GM19025 (cell line): ENCODE measurements around the gene PHOSPHO1.
"Not testable (repeated sequence)": the region's sequence is repeated elsewhere in the genome, so short reads cannot be mapped to it uniquely, and the experiment has no call there.

Experiments
- ATAC-seq: cut with Tn5 transposase; IDR thresholded peaks from one replicate; pipeline ENCODE4 v1.9.1; 2021; ENCODE audit warnings: mild to moderate bottlenecking, low read depth, moderate library complexity; ENCODE audit not compliant: unreplicated experiment

PHOSPHO1 gene

DNA sequence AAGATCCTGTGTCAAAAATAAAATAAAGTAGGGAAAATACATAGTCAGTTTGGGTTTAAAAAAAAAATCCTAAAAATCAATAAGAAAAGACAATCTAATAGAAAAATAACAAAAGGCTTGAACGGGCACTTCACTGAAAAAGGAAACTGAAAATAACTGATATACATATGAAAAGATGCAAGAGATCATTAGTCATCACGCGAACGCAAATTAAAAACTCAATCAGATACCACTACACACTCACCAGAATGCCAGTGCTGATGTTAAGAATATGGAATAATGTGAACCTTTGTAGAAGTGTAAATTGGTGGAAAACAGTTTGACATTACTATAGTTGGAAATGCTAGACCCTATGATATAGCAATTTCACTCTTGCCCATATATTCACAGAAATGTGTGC, 34.8 kb downstream of the PHOSPHO1 start:
- ATAC-seq, result no peak

DNA sequence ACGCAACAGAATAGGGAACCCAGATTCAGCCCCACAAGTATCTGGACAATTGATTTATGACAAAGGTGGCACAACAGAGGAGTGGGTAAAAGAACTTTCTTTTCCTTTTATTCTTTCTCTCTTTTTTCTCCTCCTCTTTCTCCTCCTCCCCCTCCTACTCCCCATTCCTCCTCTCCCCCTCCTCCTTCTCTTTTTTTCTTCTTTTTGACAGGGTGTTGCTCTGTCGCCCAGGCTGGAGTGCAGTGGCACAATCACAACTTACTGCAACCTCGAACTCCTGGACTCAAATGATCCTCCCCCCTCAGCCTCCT, 36.3 kb downstream of the PHOSPHO1 start:
- ATAC-seq, result no peak

DNA sequence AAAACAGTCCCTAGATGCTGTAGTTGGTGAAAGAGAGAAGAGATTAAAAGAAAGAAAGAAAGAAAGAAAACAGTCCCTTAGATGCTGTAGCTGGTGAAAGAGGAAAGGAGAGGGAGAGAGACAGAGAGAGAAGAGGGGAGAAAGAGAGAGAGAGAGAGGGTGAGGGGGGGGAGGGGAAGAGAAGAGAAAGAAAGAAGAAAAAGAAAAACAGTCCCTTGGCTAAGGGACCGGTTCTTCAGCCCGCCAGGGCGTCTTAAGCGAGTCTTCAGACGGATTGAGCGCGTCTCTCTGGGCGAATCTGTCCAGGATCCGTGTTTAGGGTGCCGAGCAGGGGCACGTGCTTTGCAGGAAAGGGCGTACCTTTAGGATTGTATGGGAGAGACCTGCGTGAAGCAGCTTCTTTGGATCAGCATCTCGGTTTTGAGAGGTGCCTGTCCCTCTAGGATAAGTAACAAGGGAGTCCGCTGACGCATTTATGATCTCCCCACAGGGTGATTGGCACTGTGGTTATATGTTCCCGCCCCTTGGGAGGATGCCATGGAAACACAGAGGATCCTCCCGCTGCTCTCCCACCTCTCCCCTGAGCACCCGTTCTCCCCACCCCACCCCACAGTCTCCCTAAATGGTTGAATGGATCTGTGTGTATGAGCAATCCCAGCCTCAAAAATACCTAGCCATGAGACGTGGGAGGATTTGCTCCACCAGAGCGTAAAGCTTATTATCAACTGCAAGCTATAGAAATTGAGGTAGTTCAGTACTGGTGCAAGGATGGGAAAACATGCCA, 36.9 kb downstream of the PHOSPHO1 start:
- ATAC-seq, result no peak

DNA sequence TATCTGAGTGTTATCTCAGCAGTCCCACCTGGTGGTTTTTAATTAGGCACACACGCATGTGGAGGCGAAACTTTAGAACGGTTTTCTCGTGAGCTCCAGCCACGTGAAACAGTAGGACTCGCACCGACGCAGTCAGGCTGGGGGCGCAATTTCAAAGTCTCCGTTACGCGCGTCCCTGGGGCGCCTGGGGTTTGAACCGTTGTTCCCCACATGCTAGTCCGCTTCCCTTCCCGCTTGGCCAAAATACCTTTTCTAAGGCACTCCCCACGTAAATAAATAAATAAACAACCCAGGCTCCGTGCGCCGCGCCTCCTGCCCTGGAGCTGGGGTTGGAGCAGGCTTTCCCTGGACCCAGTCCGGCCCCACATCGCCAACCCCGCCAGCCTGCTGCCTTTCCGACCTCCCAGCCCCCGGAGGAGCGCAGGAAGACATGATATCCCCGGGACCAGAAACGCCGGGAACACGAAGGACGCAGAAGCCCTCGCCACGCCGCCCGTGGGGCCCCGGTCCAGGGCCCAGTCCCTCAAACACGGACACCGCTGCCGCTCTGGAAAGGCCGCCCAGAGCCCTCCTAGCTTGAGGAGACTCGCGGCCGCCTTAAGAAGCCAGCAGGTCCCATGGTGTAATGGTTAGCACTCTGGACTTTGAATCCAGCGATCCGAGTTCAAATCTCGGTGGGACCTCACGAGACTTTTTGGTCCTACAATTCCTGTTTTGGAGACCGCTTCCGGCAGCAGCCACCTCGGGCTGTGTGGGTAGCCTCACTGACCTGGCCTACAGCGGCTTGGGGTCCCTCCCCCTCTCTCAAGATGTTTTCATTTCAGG, 38.5 kb downstream of the PHOSPHO1 start:
- peak; percentile 46 for ATAC-seq

DNA sequence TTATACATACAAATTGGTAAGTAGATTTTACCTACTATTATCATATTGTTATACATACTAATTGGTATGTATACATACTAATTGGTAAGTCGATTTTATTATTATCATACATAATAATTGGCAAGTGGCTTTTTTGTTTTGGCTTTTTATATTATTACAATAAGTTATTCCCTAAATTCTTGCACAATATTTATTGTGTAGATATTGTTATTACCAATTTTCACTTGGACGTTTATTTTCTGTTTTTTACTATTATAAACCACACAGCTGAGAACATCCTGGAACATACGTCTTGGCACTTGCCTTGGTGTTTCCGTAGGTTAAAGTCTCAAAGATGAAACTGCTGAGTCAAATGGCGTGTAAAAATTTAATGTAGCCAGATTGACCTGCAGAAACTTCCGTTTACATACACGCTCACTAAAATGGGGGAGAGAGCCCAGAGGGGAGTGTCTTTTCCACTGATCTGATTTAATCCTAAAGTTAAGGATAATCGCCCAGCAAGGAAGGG, 39.1 kb downstream of the PHOSPHO1 start:
- ATAC-seq, result no peak

DNA sequence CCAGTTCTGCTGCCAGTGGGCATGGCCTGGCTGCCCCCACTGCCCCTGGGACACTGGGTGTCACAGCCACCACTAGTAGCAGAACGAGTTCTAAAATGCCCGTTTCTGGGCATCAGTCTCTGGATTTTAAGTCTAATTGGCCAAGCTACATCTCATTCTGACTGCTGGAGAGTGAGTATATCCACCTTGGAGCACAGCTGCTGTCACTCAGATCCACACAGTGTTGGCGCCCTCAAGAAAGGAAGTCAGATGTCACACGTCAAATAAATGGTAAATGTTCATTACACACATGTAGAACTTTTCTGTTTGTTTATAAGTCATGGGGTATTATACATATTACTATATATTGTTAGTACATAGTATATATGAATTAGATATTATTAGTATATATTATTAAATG, 39.7 kb downstream of the PHOSPHO1 start:
- ATAC-seq, result no peak

DNA sequence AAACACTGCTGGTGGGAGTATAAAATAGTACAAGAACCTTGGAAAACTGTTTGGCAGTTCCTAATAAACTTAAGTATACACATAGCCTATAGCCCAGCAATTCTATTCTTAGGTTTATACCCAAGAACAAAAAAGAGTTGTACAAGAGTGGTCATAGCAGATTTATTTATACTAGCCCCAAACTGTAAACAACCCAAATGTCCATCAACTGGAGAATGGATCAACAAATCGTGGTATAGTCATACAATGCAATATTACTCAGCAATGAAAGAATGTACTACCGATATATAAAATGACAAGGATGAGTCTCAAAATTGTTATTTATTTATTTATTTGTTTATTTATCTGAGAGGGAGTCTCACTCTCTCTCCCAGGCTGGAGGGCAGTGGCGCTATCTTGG, 43.3 kb downstream of the PHOSPHO1 start:
- no peak for ATAC-seq

DNA sequence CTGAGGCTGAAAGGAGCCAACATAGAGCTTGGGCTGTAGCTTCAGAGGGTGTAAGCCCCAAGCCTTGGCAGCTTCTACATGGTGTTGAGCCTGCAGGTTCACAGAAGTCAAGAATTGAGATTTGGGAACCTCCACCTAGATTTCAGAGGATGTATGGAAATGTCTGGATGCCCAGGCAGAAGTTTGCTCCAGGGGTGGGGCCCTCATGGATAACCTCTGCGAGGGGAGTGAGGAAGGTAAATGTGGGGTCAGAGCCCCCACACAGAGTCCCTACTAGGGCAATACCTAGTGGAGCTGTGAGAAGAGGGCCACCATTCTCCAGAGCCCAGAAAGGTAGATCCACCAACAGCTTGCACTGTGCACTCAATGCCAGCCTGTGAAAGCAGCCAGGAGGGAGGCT, 45.2 kb downstream of the PHOSPHO1 start:
- not testable (repeated sequence) for ATAC-seq

- not testable (repeated sequence) for ATAC-seq
These were observed 46.1 kb downstream of the PHOSPHO1 start for GRCh38 chr17:49184522-49184921.

GRCh38 chr17:49183801-49184200, 46.8 kb downstream of the PHOSPHO1 start:
- ATAC-seq, result no peak

- ATAC-seq, result no peak
These were observed 47.2 kb downstream of the PHOSPHO1 start for GRCh38 chr17:49183341-49183740.

GRCh38 chr17:49180998-49181635, 49.5 kb downstream of the PHOSPHO1 start:
- ATAC-seq, result no peak

GRCh38 chr17:49180303-49180702, 50.3 kb downstream of the PHOSPHO1 start:
- ATAC-seq, result no peak

- ATAC-seq, result not testable (repeated sequence)
These were observed 54.6 kb downstream of the PHOSPHO1 start for GRCh38 chr17:49175978-49176377.
